HL-60/S4 (cell line): ENCODE measurements around the gene CCR2.

Experiments used
- in situ Hi-C: fragments of 300-500 bp; cut with MboI; formaldehyde crosslinking; loops from 2 replicates; pipeline ENCODE4 v1.14.3; 2022; ENCODE audit warnings: low sequenced_read_pairs

The CCR2 gene

GRCh38 chr3:46354478-46354877 lies 567 bp downstream of the CCR2 start:
- in situ Hi-C loops, result no loop called here

- in situ Hi-C loops, result no loop called here
These were observed 1.1 kb downstream of the CCR2 start for GRCh38 chr3:46354984-46355383.

- in situ Hi-C loops, result no loop called here
These were observed 2.4 kb downstream of the CCR2 start for GRCh38 chr3:46356276-46356675.

- in situ Hi-C loops, result no loop called here
These were observed 3.0 kb downstream of the CCR2 start for GRCh38 chr3:46356909-46357308.

- in situ Hi-C loops, result no loop called here
These were observed 4.6 kb downstream of the CCR2 start for GRCh38 chr3:46358466-46358865.

- in situ Hi-C loops, result loop anchor here (10.0 kb wide), 1 partner anchor 65 kb away; no protein-coding TSS in a partner anchor
These were observed 6.0 kb downstream of the CCR2 start for GRCh38 chr3:46359733-46360493.

- in situ Hi-C loops, result loop anchor here (10.0 kb wide), 1 partner anchor 66 kb away; no protein-coding TSS in a partner anchor
These were observed 7.0 kb downstream of the CCR2 start for GRCh38 chr3:46360907-46361306.

GRCh38 chr3:46361408-46362283 lies 7.7 kb downstream of the CCR2 start:
- in situ Hi-C loops, result loop anchor here (10.0 kb wide), 1 partner anchor 67 kb away; no protein-coding TSS in a partner anchor

GRCh38 chr3:46365041-46365440 lies 11.1 kb downstream of the CCR2 start:
- in situ Hi-C loops, result loop anchor here (5.0 to 10.0 kb wide), 2 partner anchors 70 to 153 kb away; no protein-coding TSS in a partner anchor

- in situ Hi-C loops, result loop anchor here (5.0 to 10.0 kb wide), 2 partner anchors 71 to 154 kb away; no protein-coding TSS in a partner anchor
These were observed 12.0 kb downstream of the CCR2 start for GRCh38 chr3:46365737-46366524.

- in situ Hi-C loops, result loop anchor here (5.0 to 10.0 kb wide), 2 partner anchors 73 to 156 kb away; no protein-coding TSS in a partner anchor
These were observed 13.9 kb downstream of the CCR2 start for GRCh38 chr3:46367811-46368210.

GRCh38 chr3:46368569-46368968 lies 14.7 kb downstream of the CCR2 start:
- in situ Hi-C loops, result loop anchor here (5.0 to 10.0 kb wide), 2 partner anchors 74 to 156 kb away; no protein-coding TSS in a partner anchor

- in situ Hi-C loops, result loop anchor here (5.0 to 10.0 kb wide), 2 partner anchors 74 to 157 kb away; no protein-coding TSS in a partner anchor
These were observed 15.2 kb downstream of the CCR2 start for GRCh38 chr3:46369151-46369550.

GRCh38 chr3:46369675-46370132 lies 15.8 kb downstream of the CCR2 start:
- in situ Hi-C loops, result loop anchor here (5.0 to 10.0 kb wide), 3 partner anchors 75 to 285 kb away; no protein-coding TSS in a partner anchor

GRCh38 chr3:46370839-46371518 lies 17.1 kb downstream of the CCR2 start, which contains the start of gene CCR5:
Gene CCR5 (plus strand): TSS chr3:46370946. CDS start chr3:46372903, 1,957 bp downstream.
- in situ Hi-C loops, result loop anchor here (10.0 kb wide), 1 partner anchor 286 kb away; no protein-coding TSS in a partner anchor

GRCh38 chr3:46371519-46372340 lies 17.8 kb downstream of the CCR2 start:
- in situ Hi-C loops, result loop anchor here (10.0 kb wide), 1 partner anchor 287 kb away; no protein-coding TSS in a partner anchor

GRCh38 chr3:46372492-46373359 lies 18.8 kb downstream of the CCR2 start:
- in situ Hi-C loops, result loop anchor here (10.0 kb wide), 1 partner anchor 288 kb away; no protein-coding TSS in a partner anchor
